HG03280 (cell line): ENCODE measurements around the gene C1orf21.

Source experiments
- ATAC-seq: cut with Tn5 transposase; IDR thresholded peaks from one replicate; pipeline ENCODE4 v1.9.1; 2021; ENCODE audit warnings: mild to moderate bottlenecking, moderate library complexity; ENCODE audit not compliant: unreplicated experiment

The C1orf21 gene

GRCh38 chr1:184385865-184386311, 941 bp upstream of the C1orf21 start:
- no peak for ATAC-seq

DNA sequence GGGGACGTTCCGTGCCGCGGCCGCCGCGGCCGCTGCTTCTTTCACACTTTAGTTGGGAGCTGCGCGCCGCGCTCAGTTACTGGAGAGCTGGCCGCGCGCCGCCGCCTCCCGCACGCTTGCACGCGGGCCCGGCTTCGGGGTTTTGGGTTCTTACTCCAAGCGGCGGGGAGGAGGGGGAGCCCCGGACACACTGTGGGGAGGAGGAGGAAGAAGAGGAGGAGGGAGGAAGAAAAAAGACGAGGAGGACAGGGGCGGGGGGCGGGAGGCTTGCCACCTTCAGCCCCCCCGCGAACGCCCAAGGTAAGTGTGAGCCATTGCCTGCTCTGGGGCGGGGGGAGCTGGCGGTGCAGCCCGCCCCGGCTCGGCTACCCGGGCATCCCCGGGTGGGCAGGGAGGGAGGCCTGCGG, 243 bp downstream of the C1orf21 start:
- no peak for ATAC-seq

DNA sequence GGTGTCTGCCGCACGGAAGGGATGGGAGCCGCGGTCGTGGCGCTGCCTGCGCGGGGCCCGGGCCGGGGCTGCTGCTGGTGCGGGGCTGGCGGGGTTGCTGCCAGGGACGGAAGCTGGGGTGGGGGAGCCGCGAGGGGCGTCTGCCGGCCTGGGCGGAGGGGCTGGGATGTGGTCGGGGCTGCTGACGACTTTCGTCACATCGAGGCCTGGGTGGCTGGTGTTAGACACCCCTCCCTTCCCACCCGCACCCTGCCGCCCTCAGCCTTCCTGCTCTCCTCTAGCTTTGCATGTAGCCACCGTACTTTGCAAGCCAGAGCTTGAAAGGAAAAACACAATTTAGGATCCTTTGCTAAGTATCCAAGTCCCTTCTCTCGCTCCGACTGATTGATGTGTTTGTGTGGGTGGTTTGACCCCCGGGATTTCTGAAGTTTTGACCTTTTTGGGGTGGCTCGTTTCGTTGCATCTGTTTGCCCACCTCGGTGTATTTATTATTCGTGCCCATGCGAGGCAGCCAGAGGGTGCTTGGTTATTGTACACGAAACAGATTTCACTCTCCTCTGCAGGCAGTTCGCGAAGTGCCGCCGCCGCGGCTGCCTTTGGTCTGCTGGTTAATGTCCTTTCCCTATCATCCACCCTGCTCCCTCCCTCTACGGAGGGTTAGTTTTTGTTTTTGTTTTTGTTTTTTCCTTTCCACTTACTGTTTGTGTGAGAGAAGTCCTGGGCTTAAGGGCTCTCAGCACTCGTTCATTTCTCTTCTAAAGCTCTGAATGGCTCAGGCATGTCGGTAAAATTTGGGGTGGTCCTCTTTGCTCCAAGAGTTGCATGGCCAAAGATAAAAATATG, 868 bp downstream of the C1orf21 start:
- ATAC-seq = peak; percentile 11

DNA sequence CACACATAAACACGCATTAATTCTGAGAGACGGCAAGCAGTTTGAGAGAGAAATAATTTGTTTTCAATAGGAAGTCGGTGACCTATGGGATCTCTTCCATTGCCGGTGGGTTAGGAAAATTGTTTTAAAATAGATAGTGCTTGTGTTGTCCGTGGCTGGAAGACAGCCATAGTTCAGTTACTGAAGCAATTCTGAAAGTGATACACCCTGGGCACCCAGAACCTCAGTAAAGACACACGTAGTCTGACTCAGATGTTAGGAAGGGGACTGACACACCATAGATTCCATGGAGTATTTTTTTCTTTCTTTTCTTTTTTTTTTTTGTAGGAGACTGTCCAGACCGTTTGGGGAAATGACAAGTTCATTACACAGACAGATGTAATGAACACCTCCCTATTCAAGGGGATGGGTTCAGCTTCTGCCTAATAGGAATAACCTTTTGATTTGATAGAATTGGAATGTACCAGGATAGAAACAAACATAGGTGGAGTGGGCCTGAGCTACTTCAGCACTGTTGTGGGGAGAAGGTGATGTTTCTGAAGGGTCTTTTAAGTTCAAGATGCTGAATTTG, 1.6 kb downstream of the C1orf21 start:
- no peak for ATAC-seq

DNA sequence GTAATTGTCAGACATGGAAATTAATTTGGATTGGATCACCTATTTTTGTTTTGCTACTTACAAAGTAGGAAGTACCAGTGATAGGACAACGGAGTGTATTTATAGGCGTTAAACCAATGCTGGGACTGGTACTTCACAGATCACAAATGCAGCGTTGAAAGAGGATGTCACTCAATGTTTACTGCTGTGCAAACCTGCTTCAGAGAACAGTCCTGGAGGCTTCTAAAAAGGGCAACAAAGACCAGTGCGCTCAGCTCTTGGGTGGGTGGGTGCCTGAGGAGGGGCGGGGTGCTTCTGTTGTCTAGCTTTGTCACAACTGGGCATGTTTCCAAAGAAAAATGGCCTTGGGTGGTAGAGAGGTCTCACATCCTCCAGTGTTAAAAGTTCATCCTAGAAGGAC, 2.1 kb downstream of the C1orf21 start:
- ATAC-seq = no peak

- no peak for ATAC-seq
These were observed 2.6 kb downstream of the C1orf21 start for GRCh38 chr1:184389446-184389845.

DNA sequence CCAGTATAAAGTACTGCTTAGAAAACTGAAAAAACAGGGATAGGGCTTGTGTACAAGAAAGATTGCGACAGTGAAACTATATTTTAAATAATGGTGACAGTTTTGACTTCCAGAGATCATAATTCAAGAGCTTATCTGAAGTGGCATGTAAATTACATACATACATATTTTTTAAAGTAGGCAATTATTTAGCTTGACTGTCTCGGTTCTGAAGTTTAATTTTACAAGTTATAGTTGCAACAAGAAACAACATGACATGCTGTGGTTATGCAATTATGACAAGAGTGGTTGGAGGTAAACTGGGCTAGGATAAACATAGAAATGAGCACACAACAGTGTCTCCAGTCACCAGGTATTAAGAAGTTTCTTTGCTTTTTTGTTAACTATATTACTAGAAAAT, 4.1 kb downstream of the C1orf21 start:
- ATAC-seq = no peak

DNA sequence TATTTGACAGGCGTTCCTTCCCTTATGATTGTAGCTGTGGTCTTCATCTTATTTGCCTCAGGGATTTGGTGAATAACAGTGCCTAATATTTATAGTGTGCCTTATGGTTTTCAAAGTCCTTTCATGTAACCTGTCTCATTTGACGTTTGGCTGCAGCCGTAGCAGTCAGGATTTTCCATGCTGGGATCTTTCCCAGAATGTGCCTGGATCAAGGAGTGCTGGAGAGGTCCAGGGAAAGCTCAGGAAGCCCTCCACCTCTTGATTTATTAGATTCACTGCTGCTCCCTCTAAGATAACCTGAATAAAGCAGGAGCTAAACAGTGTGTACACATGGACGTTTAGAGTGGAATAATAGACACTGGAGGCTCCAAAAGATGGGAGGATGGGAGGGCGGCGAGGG, 5.2 kb downstream of the C1orf21 start:
- no peak for ATAC-seq

GRCh38 chr1:184392779-184393522, 6.1 kb downstream of the C1orf21 start:
- no peak for ATAC-seq

DNA sequence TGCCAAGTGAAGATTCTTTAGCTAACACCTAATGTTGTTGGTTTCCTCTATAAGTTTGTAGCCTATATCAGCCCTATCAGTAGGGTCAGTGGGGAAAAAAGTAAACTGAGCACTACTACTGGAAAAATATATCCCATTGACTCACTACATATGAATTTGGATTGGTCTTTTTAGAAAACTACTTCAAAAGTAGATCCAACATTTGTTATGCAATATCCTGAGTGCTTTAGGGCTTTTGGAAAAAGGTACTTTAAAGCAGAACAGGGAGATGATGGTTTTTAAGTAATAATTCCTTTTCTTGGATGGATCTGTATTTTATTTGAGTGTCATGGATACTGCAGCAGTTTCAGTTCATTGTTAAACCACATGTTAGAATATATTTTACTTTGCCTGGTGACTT, 7.1 kb downstream of the C1orf21 start:
- no peak for ATAC-seq

DNA sequence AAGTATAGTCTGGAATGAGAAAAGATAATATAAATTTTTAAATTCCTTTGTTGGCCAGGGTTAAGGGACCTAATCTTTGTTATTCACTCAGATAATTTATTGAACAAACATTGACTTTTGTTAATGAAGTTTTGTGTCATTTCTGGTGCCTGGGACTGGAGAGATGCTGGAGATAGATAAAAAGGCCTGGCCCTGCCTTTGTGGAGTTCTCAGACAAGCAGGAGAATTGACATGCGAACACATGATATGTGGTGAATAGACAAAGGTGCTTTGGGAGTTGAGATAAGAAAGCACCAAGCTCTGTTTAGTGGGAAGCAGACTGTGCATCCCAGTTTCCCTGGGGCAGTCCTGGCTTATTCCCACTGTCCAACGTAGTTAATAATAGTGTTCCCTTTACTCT, 8.5 kb downstream of the C1orf21 start:
- ATAC-seq = no peak

DNA sequence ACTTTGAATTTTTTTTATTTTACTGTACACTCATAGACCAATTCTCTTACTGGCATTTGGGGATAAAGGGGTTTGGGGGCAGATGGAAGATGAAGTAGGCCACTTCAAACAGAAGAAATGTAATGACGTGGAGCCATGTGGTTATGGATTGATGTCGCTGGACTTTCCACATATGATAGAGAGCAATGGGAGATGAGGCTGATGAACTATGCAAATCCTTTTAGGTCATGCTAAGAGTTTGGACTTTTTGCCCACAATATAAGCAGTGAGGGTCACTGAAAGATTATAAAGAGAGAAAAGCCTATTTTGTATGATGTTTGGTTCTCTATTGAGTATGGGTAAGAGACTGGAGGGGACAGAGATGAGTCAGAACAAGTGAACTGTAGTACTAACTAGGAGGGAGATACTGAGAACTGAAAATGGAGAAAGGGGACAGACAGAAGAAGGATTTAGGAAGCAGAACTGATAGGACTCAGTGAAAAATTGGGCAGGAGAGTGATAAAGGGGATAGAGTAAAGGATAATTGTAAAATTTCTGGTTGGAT, 9.2 kb downstream of the C1orf21 start:
- no peak for ATAC-seq

GRCh38 chr1:184399192-184399847, 12.5 kb downstream of the C1orf21 start:
- ATAC-seq = no peak

DNA sequence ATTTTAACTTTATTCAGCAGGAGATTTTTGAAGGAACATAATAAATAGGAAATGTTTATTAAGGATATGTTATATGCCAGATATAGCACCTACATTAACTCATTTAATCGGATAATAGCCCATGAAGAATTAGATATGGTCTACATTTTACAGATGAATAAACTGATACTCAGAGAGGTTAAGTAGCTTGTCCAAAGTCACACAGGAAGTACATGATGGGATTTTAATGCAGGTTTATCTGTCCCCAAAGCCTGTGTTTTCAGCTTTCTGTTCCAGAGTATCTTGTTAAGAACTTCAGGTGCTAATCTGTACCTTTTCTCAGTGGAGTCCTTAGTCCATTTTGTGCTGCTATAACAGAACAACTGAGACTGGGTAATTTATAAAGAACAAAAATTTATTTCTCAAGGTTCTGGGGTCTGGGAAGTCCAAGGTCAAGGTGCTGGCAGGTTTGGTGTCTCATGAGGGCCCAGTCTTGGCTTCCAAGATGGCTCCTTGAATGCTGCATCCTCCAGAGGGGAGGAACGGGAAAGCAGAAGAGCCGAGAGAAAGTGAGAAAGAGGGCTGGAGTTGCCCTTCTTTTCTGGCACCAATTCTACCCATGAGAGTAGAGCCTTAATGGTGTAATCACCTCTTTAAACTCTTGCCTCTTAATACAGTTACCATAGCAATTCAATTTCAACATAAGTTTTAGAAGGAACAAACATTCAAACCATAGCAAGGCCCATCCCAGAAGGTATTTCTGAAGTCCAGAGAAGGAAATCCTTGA, 17.3 kb downstream of the C1orf21 start:
- no peak for ATAC-seq

GRCh38 chr1:184404727-184405027, 17.8 kb downstream of the C1orf21 start:
- no peak for ATAC-seq

DNA sequence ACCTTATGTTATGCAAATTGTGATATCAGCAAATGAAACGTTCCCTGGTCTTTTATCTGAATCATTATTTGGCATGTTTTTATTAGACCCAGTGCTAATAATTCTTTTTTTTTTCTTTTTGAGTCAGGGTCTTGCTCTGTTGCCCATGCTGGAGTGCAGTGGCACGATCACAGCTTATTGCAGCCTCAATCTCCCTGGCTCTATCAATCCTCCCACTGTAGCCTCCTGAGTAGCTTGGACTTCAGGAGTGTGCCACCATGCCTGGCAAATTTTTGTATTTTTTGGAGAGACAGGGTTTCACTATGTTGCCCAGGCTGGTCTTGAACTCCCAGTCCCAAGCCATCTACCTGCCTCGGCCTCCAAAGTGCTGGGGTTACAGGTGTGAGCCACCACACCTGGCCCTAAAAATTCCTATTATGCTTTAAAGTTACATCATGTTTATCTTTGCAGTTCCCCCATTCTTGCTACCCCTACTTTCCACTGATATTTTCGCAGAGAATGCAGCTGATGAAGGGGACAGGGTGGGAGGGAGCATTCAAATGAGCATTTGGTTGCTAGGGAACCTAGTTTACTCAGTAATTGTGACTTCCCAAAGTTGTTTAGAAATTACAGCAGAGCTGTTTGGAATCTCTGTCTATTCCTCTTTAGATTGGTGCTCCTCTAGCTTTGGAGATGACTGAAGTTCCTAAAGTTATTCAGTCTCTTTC, 18.4 kb downstream of the C1orf21 start:
- no peak for ATAC-seq

GRCh38 chr1:184405801-184406142, 18.9 kb downstream of the C1orf21 start:
- no peak for ATAC-seq

DNA sequence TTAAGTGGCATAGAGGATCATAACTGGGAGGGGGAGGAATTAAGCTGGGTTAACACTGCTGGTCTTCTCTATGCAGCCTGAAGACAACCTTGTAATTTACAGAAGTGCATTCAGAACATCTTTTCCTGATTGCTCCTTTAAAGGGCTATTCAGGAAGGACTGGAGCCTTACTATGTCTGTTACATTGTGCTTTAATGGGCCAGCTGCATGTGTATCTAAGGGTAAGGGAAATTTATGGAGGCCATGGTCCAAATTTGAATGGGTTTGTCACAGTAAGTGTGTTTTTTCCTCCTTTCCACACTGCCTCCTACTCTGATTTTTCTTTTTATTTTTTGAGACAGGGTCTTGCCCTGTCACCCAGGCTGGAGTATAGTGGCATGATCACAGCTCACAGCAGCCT, 19.6 kb downstream of the C1orf21 start:
- ATAC-seq = no peak

DNA sequence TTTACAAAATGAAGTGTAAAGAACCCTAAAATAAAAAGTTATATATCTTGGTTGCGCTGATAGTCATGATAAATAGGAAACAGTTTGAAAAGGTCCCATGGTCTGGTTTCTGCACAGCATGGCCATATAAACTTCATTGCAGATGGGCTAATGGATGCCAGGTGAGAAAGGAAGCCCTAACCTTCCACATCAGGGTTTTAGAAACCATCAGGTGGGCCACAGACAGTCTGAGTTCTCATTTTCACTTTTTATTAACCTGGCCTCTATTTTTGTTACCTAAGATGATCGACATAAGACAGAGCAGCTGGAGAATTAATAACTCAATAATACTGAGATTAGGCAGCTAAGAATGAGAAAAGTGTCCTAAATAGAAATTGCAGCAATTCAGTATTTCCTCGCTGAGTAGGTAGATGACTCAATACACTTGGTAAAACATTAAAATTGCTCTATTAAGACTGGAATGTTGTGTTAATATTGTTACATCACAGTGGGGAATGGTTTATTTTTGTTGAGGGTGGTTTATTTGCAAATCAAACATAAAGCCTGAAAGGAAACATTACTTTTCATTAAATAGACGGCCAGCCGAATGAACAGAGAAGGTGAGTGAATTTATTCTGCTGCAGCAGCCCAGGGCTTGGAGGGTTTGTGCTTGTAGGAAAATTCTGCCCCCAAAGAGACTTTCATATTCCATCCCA, 21.1 kb downstream of the C1orf21 start:
- ATAC-seq = no peak
